ENCODE data around the gene BMS1.
"Not testable (repeated sequence)": the region's sequence is repeated elsewhere in the genome, so short reads cannot be mapped to it uniquely, and the experiment has no call there.

Gene BMS1, protein sequence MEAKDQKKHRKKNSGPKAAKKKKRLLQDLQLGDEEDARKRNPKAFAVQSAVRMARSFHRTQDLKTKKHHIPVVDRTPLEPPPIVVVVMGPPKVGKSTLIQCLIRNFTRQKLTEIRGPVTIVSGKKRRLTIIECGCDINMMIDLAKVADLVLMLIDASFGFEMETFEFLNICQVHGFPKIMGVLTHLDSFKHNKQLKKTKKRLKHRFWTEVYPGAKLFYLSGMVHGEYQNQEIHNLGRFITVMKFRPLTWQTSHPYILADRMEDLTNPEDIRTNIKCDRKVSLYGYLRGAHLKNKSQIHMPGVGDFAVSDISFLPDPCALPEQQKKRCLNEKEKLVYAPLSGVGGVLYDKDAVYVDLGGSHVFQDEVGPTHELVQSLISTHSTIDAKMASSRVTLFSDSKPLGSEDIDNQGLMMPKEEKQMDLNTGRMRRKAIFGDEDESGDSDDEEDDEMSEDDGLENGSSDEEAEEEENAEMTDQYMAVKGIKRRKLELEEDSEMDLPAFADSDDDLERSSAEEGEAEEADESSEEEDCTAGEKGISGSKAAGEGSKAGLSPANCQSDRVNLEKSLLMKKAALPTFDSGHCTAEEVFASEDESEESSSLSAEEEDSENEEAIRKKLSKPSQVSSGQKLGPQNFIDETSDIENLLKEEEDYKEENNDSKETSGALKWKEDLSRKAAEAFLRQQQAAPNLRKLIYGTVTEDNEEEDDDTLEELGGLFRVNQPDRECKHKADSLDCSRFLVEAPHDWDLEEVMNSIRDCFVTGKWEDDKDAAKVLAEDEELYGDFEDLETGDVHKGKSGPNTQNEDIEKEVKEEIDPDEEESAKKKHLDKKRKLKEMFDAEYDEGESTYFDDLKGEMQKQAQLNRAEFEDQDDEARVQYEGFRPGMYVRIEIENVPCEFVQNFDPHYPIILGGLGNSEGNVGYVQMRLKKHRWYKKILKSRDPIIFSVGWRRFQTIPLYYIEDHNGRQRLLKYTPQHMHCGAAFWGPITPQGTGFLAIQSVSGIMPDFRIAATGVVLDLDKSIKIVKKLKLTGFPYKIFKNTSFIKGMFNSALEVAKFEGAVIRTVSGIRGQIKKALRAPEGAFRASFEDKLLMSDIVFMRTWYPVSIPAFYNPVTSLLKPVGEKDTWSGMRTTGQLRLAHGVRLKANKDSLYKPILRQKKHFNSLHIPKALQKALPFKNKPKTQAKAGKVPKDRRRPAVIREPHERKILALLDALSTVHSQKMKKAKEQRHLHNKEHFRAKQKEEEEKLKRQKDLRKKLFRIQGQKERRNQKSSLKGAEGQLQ

DNA sequence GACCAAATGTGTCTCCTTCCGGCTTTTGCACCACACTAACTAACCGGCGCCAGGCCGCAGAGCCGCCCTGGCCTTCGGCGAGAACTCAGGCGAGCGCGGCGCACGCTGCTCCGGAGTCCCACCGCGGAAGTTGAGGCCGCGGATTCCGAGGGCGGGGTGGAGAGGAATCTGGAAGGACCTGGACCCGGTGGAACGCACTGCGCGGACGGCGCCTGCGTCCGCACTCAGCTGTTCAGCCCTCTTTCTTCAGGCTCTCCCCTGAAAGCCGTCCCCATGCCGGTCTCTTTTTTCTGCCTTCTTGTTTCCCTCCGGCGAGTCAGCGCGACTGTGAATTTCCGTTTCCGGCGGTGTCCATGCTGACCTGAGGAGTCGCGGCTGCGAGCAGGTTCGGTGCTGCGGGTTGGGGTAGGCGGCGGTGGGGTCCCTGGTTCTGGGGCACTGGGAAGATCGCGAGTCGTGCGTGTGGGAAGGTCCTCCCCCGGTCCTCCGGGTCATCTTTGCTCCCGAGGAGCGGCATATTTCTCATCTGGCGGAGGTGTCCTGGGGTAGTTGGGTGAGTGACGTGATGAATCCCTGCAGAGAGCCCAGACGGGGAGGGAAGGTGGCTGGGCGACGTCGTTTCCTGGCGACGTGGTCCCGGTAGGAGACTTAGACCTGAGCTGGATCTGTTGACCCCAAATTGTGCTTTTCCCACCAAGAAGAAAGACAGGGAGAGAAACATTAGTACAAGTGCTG is at the start of gene BMS1:
Gene BMS1, plus strand, starts transcription at position 350 of the 735 bp plus-strand sequence. CDS start 1,600 bp downstream, outside the sequence.
- DNase-seq (ENCODE audit: low spot score): peak; percentile 95

DNA sequence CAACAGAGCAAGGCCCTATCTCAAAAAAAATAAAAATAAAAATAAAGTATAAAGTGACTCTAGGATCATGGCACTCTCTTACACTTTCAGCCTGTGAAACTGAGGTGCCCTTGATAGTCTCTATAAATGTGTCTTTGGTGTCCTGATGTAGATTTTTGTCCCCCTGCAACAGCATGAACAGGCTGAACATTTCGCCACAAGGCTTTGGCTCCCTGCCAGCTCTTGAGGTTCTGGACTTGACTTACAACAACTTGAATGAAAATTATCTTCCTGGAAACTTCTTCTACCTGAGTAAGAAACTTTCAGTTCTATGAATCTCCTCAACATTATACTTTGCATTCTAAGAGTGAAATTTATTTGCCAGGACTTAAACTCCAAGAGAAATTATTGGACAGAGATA is 48.1 kb upstream of the BMS1 start:
- no peak for DNase-seq (ENCODE audit: low spot score)

DNA sequence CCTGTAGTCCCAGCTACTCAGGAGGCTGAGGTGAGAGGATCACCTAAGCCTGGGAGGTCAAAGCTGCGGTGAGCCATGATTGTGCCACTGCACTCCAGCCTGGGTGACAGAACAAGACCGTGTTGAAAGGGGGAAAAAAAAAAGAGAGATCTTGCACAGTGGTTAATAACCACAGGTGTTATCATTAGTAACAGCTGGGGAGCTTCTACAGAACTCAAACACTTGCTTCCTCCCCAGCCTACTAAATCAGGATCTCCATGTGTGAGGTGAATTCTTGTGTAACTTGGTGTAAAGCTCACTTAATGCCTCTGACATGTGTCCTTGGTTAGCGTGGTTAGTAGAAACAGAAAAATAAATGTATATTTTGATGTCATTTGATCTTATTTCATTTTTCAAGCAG is 43.9 kb upstream of the BMS1 start:
- no peak for DNase-seq (ENCODE audit: low spot score)

DNA sequence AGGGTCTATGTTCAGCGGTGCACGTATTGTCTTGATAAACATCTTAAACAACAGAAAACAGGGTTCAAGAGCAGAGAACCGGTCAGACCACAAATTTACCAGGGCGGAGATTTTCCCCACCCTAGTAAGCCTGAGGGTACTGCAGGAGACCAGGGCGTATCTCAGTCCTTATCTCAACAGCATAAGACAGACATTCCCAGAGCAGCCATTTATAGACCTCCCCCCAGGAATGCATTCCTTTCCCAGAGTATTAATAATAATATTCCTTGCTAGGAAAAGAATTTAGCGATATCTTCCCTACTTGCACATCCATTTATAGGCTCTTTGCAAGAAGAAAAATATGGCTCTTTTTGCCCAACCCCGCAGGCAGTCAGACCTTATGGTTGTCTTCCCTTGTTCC is 41.1 kb upstream of the BMS1 start:
- DNase-seq (ENCODE audit: low spot score): not testable (repeated sequence)

DNA sequence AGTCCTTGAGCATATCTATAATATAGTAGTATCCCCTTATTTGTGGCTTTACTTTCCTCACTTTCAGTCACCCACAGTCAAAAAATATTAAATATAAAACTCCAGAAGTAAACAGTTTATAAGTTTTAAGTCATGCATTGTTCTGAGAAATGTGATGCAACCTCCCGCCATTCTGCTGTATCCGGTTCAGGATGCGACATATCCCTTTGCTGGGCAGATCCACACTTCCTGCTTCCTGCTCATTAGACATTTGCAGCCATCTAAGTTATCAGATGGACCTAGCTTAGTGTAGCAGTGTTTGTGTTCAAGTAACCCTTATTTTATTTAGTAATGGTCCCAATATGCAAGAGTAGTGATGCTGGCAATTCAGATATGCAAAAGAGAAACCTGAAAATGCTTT is 38.9 kb upstream of the BMS1 start:
- no peak for DNase-seq (ENCODE audit: low spot score)

DNA sequence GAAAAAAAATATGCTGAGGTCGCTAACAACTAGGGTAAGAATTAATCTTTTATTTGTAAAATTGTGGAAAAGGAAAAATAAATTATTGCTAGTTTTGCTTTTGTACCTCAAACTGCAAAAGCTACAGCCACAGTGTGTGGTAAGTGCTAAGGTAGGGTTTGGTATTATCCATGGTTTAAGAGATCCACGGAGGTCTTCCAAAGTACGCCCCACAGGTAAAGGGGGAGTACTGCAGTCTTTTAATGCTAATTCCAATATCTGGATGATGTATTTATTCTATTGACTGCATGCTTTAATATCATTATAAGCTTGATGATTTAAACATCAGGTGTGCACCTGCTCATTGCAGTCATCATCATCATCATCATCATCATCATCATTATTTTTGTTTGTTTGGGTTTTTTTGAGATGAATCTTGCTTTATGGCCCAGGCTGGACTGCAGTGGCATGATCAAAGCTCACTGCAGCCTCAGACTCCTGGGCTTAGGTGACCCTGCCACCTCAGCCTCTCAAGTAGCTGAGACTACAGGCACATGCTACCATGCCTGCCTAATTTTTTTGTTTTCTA is 38.4 kb upstream of the BMS1 start:
- no peak for DNase-seq (ENCODE audit: low spot score)

DNA sequence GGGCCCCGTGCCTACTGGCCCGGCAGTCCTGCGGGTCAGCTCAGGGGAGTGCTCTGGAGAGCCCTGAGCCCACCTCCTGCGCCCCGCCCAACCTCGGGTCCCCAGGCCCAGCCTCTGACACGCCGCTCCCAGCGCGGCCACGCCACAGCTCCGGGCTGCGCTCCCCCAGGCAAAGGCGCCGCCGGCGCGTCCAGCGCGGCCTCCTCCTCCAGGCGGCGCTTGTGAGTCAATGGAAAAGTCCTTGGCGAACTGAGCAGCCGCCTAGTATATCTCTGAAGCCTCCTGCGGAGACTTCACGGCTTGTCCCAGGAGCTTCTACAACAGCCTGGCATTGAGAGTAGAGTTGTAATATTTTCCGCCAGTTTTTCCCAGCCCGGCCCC is 29.5 kb upstream of the BMS1 start:
- DNase-seq (ENCODE audit: low spot score): peak; percentile 72

DNA sequence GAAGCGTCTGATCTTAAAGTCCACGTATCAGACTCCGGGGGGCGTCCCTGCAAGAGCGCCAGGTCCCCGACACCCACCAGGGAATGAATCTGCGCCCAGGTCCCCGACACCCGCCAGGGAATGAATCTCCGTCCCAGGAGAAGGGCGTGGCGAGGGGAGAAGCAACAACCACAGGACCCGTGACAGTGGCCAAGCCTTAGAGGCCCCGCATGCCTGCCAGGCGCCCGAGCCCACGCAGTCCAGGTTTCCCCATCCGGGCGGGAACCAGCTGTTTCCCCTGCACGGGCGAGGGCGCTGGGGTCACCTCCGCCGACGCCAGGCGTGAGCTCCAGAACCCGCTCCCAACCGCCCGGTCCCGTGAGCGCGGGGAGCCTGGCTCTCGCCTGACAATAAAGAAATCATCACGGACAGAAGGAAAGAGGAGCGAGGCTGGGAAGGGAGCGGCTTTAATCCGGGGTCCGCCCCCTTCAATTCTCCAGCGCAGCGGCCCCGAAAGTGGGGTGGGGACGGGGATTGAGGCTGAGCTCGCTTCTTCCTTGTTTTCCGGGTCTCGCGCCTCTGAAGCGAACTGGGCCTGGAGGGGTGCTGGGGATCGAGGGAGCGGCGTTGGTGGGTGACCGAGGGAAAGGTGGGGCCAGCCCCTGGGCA is 29.0 kb upstream of the BMS1 start:
- peak; percentile 1 for DNase-seq (ENCODE audit: low spot score)

DNA sequence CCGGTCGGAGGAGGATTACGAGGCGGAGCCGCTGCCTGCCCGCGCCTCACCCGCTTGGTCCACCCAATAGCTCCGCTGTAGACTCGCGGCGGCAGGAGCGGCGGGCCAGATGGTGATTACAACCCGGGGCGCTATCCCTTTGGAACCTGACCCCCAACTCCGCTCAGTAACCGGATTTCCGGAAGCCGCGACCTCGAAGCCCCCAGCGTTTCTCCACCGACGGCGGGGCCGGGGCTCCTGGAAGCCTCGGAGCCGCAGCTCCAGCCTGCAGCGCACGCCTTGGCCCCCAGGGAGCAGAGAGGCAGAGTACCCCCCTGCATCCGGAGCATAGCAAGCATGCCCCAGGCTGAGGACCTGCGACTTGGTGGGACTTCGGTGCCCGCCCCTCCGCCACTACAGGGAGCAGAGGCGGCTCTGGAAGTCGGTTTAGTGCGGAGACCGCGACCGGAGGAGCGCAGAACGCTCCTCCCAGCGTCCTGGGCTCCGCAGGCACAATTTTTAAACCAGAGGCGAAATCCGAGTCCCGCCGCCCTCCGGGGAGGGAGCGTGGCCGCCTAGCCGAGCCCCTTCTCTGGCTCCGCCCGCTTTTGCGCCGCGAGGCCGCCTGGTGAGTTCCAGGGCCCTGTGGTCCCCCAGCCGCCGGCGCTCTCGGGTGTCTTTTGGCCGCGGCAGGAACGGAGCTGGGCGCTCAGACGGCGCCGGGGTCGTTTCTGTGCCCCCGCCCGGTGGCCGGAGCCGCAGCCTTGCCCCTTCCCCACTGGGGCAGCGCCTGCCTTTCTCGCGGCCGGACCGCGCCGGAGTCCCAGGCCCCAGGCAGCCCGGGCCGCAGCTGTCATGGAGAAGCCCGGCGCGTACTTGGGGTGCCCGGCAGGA is 28.2 kb upstream of the BMS1 start:
- DNase-seq (ENCODE audit: low spot score): peak; percentile 1

DNA sequence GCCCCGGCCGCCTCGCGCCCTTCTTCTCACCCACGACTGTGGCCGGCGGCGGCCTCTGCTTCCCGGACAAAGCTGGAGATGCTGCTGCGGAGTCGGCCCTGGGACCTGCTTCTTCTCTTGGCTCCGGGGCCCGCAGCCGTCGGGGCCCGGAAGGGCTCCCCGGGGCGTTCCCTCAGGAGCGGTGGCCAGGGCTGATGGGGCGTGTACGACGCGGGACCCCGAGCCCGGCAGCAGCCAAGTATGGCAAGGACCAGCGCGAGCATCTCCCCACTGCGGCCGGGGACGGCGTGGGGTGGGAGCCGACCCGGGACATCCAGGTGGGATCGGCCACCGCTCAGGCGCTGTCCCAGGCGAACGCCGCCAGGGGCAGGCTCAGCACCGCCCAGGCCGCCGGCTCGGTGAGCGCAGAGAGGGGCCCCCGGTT is 27.6 kb upstream of the BMS1 start:
- DNase-seq (ENCODE audit: low spot score): no peak

DNA sequence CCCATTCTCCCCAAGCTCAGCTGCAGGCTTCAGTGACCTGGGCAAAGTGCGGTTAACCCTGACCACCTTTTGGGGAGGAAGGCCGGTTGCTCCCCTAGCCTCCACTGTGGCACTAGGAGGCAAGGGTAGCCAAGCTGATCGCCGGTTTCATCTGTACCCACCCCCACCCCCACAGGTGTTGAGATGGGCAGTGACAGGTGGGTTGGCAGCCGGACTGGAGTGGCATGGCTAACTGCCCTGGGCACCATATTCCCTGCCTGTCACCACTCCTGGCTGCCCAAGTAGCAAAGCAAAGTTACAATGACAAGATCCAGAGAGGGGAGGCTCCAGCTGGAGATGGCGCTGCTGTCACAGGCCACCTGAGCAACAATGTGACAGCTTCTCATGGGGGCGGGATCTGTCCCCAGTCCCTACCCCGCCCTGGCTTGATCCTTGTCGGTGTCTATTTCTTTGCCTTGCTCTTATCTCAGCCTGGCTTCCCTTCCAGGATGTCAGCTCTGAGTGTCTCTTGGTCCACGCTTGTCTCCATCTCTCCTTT is 27.0 kb upstream of the BMS1 start:
- DNase-seq (ENCODE audit: low spot score): peak; percentile 16

DNA sequence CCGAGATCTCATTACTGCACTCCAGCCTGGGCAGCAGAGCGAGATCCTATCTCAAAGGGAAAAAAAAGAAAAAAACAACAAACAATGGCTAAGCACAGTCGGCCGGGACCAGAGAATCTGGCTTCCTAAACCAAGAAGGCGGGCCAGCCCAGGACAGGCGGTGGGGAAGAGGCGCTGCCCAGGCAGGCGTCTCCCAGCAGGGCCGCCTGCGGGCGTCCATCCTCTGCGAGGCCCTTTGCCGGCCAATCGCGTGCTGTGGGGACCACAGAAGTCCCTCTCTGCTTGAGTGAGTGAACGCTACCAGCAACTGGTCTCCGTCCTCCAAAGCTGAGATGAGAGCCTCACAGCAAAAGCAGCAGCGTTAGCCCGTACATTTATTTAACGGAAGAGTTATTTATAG is 14.7 kb upstream of the BMS1 start:
- DNase-seq (ENCODE audit: low spot score): no peak

DNA sequence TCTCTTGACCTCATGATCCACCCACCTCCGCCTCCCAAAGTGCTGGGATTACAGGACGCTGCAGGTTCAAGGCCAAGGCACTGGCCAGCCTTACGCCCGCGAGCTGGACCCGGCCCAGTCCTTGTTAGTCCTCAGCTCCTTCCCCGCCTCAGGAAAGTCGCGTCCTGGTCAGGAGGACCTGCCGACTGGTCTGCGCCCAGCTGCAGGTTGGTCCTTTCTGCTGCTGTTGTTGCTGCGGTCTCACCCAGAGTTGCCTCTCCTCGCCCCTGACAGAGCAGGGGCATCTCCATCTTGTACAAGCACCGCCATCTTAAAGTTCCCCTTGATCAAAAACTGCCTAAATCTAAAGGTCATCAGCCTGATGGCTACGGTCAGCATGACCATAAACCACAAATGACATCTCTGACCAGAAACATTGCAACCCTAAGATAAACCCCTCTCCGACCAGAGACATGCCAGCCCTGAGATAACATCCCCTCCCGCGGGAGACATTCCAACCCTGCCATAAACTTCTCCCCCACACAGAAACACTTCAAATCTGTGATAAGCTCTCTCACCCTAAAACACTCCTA is 13.9 kb upstream of the BMS1 start:
- DNase-seq (ENCODE audit: low spot score): no peak

DNA sequence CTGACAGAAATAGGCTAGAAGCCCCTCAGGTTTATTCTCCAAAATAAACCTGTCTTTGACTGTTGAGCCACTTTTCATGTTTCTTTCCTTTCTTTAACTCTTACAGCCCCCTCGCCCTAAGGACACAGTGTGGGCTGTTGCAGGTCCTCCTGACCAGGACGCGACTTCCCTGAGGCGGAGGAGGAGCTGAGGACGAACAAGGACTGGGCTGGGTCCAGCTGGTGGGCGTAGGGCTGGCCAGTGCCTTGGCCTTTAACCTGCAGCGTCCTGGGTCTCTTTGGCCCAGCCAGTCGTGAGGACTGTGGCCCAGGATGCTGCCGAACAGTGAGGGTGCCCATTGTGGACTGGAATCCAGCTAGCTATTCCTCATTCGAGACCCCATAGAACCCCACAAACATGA is 13.4 kb upstream of the BMS1 start:
- DNase-seq (ENCODE audit: low spot score): no peak

DNA sequence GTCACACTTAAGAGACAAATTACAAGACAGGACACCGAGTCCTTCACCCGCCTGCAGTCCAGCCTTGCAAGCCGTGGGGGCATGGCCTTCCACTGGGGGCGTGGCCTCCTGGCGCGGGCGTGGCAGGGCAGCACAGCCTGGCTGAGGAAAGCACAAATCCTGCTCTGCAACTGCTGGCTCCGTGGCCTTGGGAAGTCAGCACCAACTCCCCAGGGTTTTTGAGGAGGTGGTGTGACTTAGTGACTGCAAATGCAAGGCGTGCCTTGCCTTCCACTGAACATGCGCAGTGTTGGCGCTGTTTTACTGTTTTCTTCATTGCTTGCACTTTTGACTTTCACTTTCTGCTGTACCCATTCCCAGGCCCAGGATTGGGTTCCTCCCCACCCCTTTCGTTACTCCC is 12.9 kb upstream of the BMS1 start:
- DNase-seq (ENCODE audit: low spot score): no peak

DNA sequence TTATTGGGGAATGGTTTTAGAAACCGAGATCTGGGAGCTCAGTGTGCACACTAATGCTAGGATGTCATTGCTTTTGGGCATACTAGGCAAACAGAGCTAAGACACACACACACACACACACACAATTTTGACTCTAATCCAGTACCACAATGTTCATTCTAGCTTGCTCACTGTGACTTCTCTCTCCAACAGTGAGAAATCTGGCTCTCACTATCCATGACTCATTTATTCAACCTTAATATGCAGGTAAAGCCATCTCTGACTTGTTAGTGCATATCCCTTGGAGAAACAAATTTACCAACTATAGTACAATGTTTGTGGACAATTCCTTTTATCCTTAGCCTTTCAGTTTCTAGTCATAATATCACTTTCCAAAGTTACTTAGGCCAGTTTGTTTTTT is 5.9 kb upstream of the BMS1 start:
- DNase-seq (ENCODE audit: low spot score): no peak

DNA sequence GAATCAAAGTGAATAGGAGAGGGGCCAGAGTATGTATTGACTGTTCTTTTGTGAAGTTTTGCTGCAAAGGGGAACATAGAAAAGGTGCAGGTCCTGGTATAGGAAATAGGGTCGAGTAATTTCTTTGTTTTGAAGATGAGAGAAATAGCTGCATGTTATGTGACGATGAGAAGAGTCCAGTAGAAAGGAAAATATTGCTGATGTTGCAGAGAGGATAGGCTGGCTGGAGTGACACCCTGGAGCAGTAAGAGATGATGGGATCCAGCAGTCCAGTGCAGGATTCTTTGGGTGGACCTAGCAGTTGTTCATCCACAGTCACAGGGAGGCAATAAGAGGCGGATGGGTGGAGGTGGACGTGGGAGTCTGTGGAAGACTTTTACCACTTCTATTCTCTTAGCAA is 2.1 kb upstream of the BMS1 start:
- DNase-seq (ENCODE audit: low spot score): no peak

DNA sequence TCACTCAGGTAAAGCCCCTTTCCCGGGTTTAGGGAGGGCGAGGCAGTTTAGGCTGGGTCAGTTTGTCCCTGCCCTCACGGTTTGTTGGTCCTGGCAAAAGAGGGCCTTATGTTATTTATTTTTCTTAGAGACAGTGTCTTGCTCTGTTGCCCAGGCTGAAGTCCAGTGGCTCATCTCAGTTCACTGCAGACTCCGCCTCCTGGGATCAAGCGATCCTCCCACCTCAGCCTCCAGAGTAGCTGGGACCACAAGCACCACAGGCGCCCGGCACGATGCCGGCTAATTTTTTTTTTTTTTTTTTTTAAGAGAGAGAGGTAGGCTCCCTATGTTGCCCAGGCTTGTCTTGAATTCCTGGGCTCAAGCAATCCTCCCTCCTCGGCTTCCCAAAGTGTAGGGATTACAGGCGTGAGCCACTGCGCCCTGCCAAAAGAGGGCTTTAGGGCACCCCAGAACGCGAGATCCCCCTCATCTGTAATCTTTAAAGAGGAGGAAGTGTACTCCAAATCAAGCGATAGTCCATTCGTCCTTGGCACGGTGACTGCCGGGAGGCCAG is 626 bp upstream of the BMS1 start:
- no peak for DNase-seq (ENCODE audit: low spot score)

DNA sequence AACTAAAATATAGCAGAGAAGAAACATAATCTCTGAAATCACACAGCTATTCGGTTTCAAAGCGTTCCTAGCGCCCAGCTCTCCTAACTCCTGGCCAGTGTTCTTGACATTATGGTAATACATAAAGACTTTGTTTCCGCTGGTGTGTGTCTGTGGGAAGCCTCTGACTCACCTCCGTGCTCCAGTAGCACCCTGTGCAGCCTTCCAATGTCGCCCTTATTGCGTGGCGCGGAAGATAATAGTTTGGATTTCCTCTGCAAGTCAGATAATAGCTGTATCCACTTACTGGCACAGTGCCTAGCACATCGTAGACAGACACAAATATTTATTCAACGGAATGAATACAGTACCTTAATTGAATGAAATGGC is 570 bp downstream of the BMS1 start:
- DNase-seq (ENCODE audit: low spot score): no peak

Data from cerebellar cortex (tissue), 1 donor.